HepG2 (cell line): Measurements from ENCODE around the gene LGALS14. TPM values are rescaled to one million over a fixed set of nuclear protein-coding genes. Genes with fewer than 3 reads are reported as not detected.

ENCODE experiments used
- AGO1 ChIP-seq: fragments of 200-400 bp; formaldehyde crosslinking; IDR thresholded peaks from 2 replicates; pipeline ENCODE4 v1.6.1; 2017; ENCODE audit warnings: mild to moderate bottlenecking, low read depth, low read length, moderate library complexity; ENCODE audit not compliant: poor library complexity, severe bottlenecking
- BRD4 ChIP-seq: sonication (generic); formaldehyde crosslinking; IDR thresholded peaks from 2 replicates; pipeline ENCODE4 v1.4.0; 2020; ENCODE audit warnings: missing genetic modification reagents
- CBX1 ChIP-seq: IDR thresholded peaks from one replicate; pipeline ENCODE4 v1.6.1; 2016; ENCODE audit warnings: antibody characterized with exemption, low read depth
- CEBPG ChIP-seq: IDR thresholded peaks from 2 replicates; pipeline ENCODE4 v1.6.1; 2016
- FOSL1 ChIP-seq: sonication (generic); formaldehyde crosslinking; IDR thresholded peaks from 2 replicates; pipeline ENCODE4 v1.9.0; 2021; ENCODE audit warnings: missing genetic modification reagents, borderline replicate concordance
- FOSL2 ChIP-seq: sonication (generic); formaldehyde crosslinking; IDR thresholded peaks from 2 replicates; pipeline ENCODE4 v1.4.0; 2020; ENCODE audit warnings: missing genetic modification reagents
- FOXA3 ChIP-seq: IDR thresholded peaks from 2 replicates; pipeline ENCODE4 v1.6.1; 2016; ENCODE audit warnings: missing genetic modification reagents, missing compliant biosample characterization
- FOXO1 ChIP-seq: sonication (generic); formaldehyde crosslinking; IDR thresholded peaks from 2 replicates; pipeline ENCODE4 v1.4.0; 2020; ENCODE audit warnings: missing genetic modification reagents
- FOXP1 ChIP-seq, 2 experiments: fragments of 450-650 bp in 1 of 2; IDR thresholded peaks; 2 replicates each; pipeline ENCODE4 v1.6.1; 2017 to 2018; ENCODE audit warnings: antibody characterized with exemption in 1 of 2
- FOXP4 ChIP-seq: sonication (generic); formaldehyde crosslinking; IDR thresholded peaks from 2 replicates; pipeline ENCODE4 v1.4.0; 2020; ENCODE audit warnings: missing genetic modification reagents
- HOXA7 ChIP-seq: sonication (generic); formaldehyde crosslinking; IDR thresholded peaks from 2 replicates; pipeline ENCODE4 v1.8.1; 2022; ENCODE audit warnings: mild to moderate bottlenecking, missing genetic modification reagents, moderate library complexity
- IKZF1 ChIP-seq: fragments of 450-650 bp; IDR thresholded peaks from 2 replicates; pipeline ENCODE4 v1.7.1; 2016
- JUNB ChIP-seq: sonication (generic); formaldehyde crosslinking; IDR thresholded peaks from 2 replicates; pipeline ENCODE4 v1.8.0; 2022; ENCODE audit warnings: missing genetic modification reagents, mild to moderate bottlenecking, borderline replicate concordance
- JUND ChIP-seq: sonication (generic); formaldehyde crosslinking; IDR thresholded peaks from 2 replicates; pipeline ENCODE4 v1.8.0; 2022; ENCODE audit warnings: mild to moderate bottlenecking, missing genetic modification reagents
- KLF13 ChIP-seq: sonication (generic); formaldehyde crosslinking; IDR thresholded peaks from 2 replicates; pipeline ENCODE4 v1.4.0; 2020; ENCODE audit warnings: mild to moderate bottlenecking, missing genetic modification reagents
- RORA ChIP-seq: sonication (generic); formaldehyde crosslinking; IDR thresholded peaks from 2 replicates; pipeline ENCODE4 v1.5.0; 2020; ENCODE audit warnings: mild to moderate bottlenecking, missing genetic modification reagents, moderate library complexity
- SOX5 ChIP-seq: IDR thresholded peaks from 2 replicates; pipeline ENCODE4 v1.6.1; 2016; ENCODE audit warnings: borderline replicate concordance
- ZNF138 ChIP-seq: sonication (generic); formaldehyde crosslinking; IDR thresholded peaks from 2 replicates; pipeline ENCODE4 v1.5.0; 2020; ENCODE audit warnings: mild to moderate bottlenecking, low read depth, missing genetic modification reagents
- ZNF20 ChIP-seq: sonication (generic); formaldehyde crosslinking; IDR thresholded peaks from 2 replicates; pipeline ENCODE4 v1.4.0; 2020; ENCODE audit warnings: mild to moderate bottlenecking, moderate library complexity, missing genetic modification reagents
- ZNF34 ChIP-seq: sonication (generic); formaldehyde crosslinking; IDR thresholded peaks from 2 replicates; pipeline ENCODE4 v1.4.0; 2020; ENCODE audit warnings: mild to moderate bottlenecking, missing genetic modification reagents, borderline replicate concordance
- polyA plus RNA-seq, 8 experiments: library from polyadenylated mRNA; depleted of rRNA in 3 of 8; stranded (reverse) in 7 of 8; unstranded in 1 of 8; fragments of >200 nt; fragmentation: Illumina TruSeq in 4 of 8; extraction: Trizol in 4 of 8; gene quantifications; 2 replicates each; pipeline versions ENCODE4 v1.2.1 to v1.2.3, GENCODE V29; 2011 to 2016; ENCODE audit warnings: low read depth in 4 of 8, missing spikeins in 1 of 8, mixed read lengths in 1 of 8; ENCODE audit not compliant: insufficient read depth in 1 of 8
- total RNA-seq, 5 experiments: library from RNA; depleted of rRNA; stranded (reverse); fragments of >200 nt; fragmentation: Illumina TruSeq; extraction: Trizol; gene quantifications; 2 replicates each; pipeline ENCODE4 v1.2.3, GENCODE V29; 2016; ENCODE audit warnings: low read depth in 1 of 5
- TF ChIP-seq, protein P1 (sequence below): sonication (generic); formaldehyde crosslinking; IDR thresholded peaks from 2 replicates; pipeline ENCODE4 v1.9.0; 2021; ENCODE audit warnings: missing genetic modification reagents, mild to moderate bottlenecking, borderline replicate concordance
- TF ChIP-seq, protein P2 (sequence below): sonication (generic); formaldehyde crosslinking; IDR thresholded peaks from 2 replicates; pipeline ENCODE4 v1.4.0; 2020; ENCODE audit warnings: missing genetic modification reagents
- TF ChIP-seq, protein P3 (sequence below): IDR thresholded peaks from 2 replicates; pipeline ENCODE4 v1.6.1; 2018; ENCODE audit warnings: missing genetic modification reagents, mild to moderate bottlenecking, missing compliant biosample characterization

LGALS14 gene
- total and polyA plus RNA-seq, 2 of the 13 experiments (the other 11 are each of a cell fraction or from before 2014, with no cell fraction given) = not detected

DNA sequence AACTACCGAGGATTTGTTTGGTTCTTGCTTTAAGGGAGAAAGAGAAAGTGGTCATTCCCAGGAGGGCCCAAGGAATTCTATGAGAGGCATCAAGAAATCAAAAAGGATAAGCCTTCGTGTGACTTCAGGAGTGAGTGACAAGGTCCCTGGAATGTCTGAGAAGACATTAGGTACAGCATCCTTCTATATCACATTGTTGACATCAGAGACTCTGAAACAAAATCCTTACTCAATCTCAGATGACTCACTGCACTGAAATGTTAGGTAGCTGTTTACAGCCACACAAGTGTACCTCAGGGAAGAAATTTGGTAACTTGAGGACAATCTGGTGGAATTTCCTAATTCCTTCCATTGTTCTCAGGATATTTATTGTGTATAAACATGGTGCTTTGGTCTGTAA is 7.9 kb upstream of the LGALS14 start (continued):
- TF ChIP-seq, protein P1, sequence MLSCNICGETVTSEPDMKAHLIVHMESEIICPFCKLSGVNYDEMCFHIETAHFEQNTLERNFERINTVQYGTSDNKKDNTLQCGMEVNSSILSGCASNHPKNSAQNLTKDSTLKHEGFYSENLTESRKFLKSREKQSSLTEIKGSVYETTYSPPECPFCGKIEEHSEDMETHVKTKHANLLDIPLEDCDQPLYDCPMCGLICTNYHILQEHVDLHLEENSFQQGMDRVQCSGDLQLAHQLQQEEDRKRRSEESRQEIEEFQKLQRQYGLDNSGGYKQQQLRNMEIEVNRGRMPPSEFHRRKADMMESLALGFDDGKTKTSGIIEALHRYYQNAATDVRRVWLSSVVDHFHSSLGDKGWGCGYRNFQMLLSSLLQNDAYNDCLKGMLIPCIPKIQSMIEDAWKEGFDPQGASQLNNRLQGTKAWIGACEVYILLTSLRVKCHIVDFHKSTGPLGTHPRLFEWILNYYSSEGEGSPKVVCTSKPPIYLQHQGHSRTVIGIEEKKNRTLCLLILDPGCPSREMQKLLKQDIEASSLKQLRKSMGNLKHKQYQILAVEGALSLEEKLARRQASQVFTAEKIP (CRISPR knock-in tag) = no peak
- TF ChIP-seq ZNF34 (CRISPR knock-in tag) = no peak
- TF ChIP-seq RORA = no peak
- TF ChIP-seq SOX5 (CRISPR knock-in tag) = peak; percentile 69; the same call in 1 of the 2 replicates
- TF ChIP-seq JUNB (CRISPR knock-in tag) = peak; percentile 65; the same call in 1 of the 2 replicates
- no peak for TF ChIP-seq ZNF138 (CRISPR knock-in tag)
- TF ChIP-seq, protein P2, sequence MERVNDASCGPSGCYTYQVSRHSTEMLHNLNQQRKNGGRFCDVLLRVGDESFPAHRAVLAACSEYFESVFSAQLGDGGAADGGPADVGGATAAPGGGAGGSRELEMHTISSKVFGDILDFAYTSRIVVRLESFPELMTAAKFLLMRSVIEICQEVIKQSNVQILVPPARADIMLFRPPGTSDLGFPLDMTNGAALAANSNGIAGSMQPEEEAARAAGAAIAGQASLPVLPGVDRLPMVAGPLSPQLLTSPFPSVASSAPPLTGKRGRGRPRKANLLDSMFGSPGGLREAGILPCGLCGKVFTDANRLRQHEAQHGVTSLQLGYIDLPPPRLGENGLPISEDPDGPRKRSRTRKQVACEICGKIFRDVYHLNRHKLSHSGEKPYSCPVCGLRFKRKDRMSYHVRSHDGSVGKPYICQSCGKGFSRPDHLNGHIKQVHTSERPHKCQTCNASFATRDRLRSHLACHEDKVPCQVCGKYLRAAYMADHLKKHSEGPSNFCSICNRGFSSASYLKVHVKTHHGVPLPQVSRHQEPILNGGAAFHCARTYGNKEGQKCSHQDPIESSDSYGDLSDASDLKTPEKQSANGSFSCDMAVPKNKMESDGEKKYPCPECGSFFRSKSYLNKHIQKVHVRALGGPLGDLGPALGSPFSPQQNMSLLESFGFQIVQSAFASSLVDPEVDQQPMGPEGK = no peak
- TF ChIP-seq FOSL1 (CRISPR knock-in tag) = peak; percentile 80
- no peak for TF ChIP-seq IKZF1
- TF ChIP-seq JUND (CRISPR knock-in tag) = peak; percentile 84
- TF ChIP-seq ZNF20 = no peak
- TF ChIP-seq, protein P3, sequence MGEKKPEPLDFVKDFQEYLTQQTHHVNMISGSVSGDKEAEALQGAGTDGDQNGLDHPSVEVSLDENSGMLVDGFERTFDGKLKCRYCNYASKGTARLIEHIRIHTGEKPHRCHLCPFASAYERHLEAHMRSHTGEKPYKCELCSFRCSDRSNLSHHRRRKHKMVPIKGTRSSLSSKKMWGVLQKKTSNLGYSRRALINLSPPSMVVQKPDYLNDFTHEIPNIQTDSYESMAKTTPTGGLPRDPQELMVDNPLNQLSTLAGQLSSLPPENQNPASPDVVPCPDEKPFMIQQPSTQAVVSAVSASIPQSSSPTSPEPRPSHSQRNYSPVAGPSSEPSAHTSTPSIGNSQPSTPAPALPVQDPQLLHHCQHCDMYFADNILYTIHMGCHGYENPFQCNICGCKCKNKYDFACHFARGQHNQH (CRISPR knock-in tag) = no peak
- TF ChIP-seq FOXP1 (IDR thresholded peaks at IDR 0.05) = no peak
- TF ChIP-seq FOXP1 (CRISPR knock-in tag; IDR thresholded peaks at IDR 0.05) = peak; percentile 69
- TF ChIP-seq FOXA3 = peak; percentile 40; the same call in 1 of the 2 replicates
- TF ChIP-seq CBX1 = no peak
- no peak for TF ChIP-seq AGO1
- peak; percentile 46; the same call in 1 of the 2 replicates for TF ChIP-seq FOXP4 (CRISPR knock-in tag)
- peak; percentile 90 for TF ChIP-seq FOSL2
- TF ChIP-seq FOXO1 (CRISPR knock-in tag) = peak; percentile 43; the same call in 1 of the 2 replicates
- TF ChIP-seq CEBPG (CRISPR knock-in tag) = 0 out of 2 replicates have a peak, but pooled peaks have one; percentile 8
- no peak for TF ChIP-seq KLF13
- no peak for TF ChIP-seq HOXA7 (CRISPR knock-in tag)
- TF ChIP-seq BRD4 = no peak
